H1 (cell line): ENCODE measurements around the gene HACE1. TPM values are rescaled to one million over a fixed set of nuclear protein-coding genes. Genes with fewer than 3 reads are reported as not detected.

Source experiments
- CTCF ChIA-PET: fragments of 300-600 bp; sonication (Branson Sonifier 250); formaldehyde crosslinking; loops from one replicate; lab custom pipeline; 2021; ENCODE audit not compliant: partially characterized antibody; lab: Charles Lee
- POLR2A ChIA-PET: fragments of 300-600 bp; sonication (Branson Sonifier 250); formaldehyde crosslinking; loops from one replicate; lab custom pipeline; 2021; ENCODE audit warnings: inconsistent platforms; ENCODE audit not compliant: partially characterized antibody; lab: Charles Lee
- DNase-seq, 2 experiments: peaks; one replicate each; pipeline versions ENCODE4 v3.0.0 to v3.0.0-alpha.2; 2010 to 2022; ENCODE audit warnings: low spot score in 2 of 2, low read depth in 1 of 2, mixed read lengths in 1 of 2
- FAIRE-seq: peaks from 2 replicates; lab custom pipeline; 2011; peaks lifted over from hg19 to GRCh38; lab: Jason Lieb, UNC
- H2AFZ ChIP-seq: 2 replicates; pipeline ENCODE4 v1.8.1; 2012; ENCODE audit warnings: low read length, inconsistent platforms
- H2AK5ac ChIP-seq: 2 replicates; pipeline ENCODE4 v1.6.1; 2013; ENCODE audit warnings: low read depth, low read length
- H2BK120ac ChIP-seq: replicated peaks from 2 replicates; pipeline ENCODE3; 2013; ENCODE audit warnings: low read depth, low read length, inconsistent platforms
- H2BK12ac ChIP-seq: 2 replicates; pipeline ENCODE4 v1.6.1; 2013; ENCODE audit warnings: low read depth, low read length
- H2BK15ac ChIP-seq: 2 replicates; pipeline ENCODE4 v1.6.1; 2013; ENCODE audit warnings: low read length
- H2BK20ac ChIP-seq: 2 replicates; pipeline ENCODE4 v1.6.1; 2013; ENCODE audit warnings: low read length
- H2BK5ac ChIP-seq: 2 replicates; pipeline ENCODE4 v1.6.1; 2013; ENCODE audit warnings: low read depth, low read length
- H3K14ac ChIP-seq: 2 replicates; pipeline ENCODE4 v1.6.1; 2013; ENCODE audit warnings: inconsistent platforms; ENCODE audit not compliant: insufficient read length
- H3K18ac ChIP-seq: 2 replicates; pipeline ENCODE4 v1.6.1; 2013; ENCODE audit warnings: low read length; ENCODE audit errors: extremely low read depth
- H3K23ac ChIP-seq: 2 replicates; pipeline ENCODE4 v1.6.1; 2013; ENCODE audit warnings: inconsistent platforms; ENCODE audit not compliant: insufficient read length
- H3K23me2 ChIP-seq: 2 replicates; pipeline ENCODE4 v1.6.1; 2013; ENCODE audit warnings: low read depth, low read length
- H3K27ac ChIP-seq: 2 replicates; pipeline ENCODE4 v1.6.1; 2011; ENCODE audit warnings: low read depth, low read length, inconsistent platforms
- H3K27me3 ChIP-seq, 4 experiments: replicated peaks in 1 of 4; 1 replicate in 1 of 4; 2 replicates in 3 of 4; pipeline versions ENCODE4 v1.6.1 to v1.8.1; 2011 to 2013; ENCODE audit warnings: low read length in 3 of 4, mild to moderate bottlenecking in 3 of 4, inconsistent platforms in 2 of 4, mixed read lengths in 2 of 4, moderate library complexity in 1 of 4; ENCODE audit not compliant: control insufficient read depth in 3 of 4, insufficient read depth in 3 of 4; ENCODE audit errors: extremely low read depth in 1 of 4
- H3K36me3 ChIP-seq, 4 experiments: 2 replicates each; pipeline versions ENCODE4 v1.6.1 to v1.8.1; 2011 to 2013; ENCODE audit warnings: mild to moderate bottlenecking in 4 of 4, low read length in 3 of 4, moderate library complexity in 2 of 4, control low read depth in 1 of 4, inconsistent platforms in 1 of 4; ENCODE audit not compliant: insufficient read depth in 4 of 4, control insufficient read depth in 2 of 4
- H3K4ac ChIP-seq: replicated peaks from 2 replicates; pipeline ENCODE3; 2013; ENCODE audit warnings: low read length, low read depth, mixed read lengths, inconsistent platforms; ENCODE audit not compliant: insufficient read length
- H3K4me1 ChIP-seq, 4 experiments: replicated peaks in 1 of 4; 1 replicate in 1 of 4; 2 replicates in 3 of 4; pipeline versions ENCODE4 v1.6.1 to v1.8.1; 2011 to 2013; ENCODE audit warnings: low read length in 3 of 4, inconsistent platforms in 2 of 4, mixed read lengths in 1 of 4; ENCODE audit not compliant: insufficient read depth in 4 of 4, control insufficient read depth in 3 of 4
- H3K4me2 ChIP-seq, 2 experiments: 2 replicates each; pipeline versions ENCODE4 v1.6.1 to v1.8.1; 2011 to 2013; ENCODE audit warnings: low read depth in 2 of 2, low read length in 2 of 2, control low read depth in 1 of 2, inconsistent platforms in 1 of 2, mild to moderate bottlenecking in 1 of 2; ENCODE audit not compliant: insufficient read depth in 1 of 2
- H3K4me3 ChIP-seq, 4 experiments: fragments of 200-600, 300-600 bp in 1 of 4; sonication (generic), shearing (Covaris generic), sonication (Bioruptor Twin) in 1 of 4; 2 replicates each; pipeline versions ENCODE4 v1.5.1 to v1.8.1; 2011 to 2016; ENCODE audit warnings: low read length in 4 of 4, low read depth in 3 of 4, control low read depth in 2 of 4, inconsistent platforms in 2 of 4, mild to moderate bottlenecking in 2 of 4, mixed read lengths in 1 of 4, moderate library complexity in 1 of 4; ENCODE audit not compliant: insufficient read depth in 2 of 4; ENCODE audit errors: extremely low read depth in 1 of 4
- H3K56ac ChIP-seq: replicated peaks from 2 replicates; pipeline ENCODE3; 2013; ENCODE audit warnings: low read depth, mild to moderate bottlenecking, mixed read lengths, low read length, inconsistent platforms; ENCODE audit not compliant: insufficient read length
- H3K79me1 ChIP-seq: 2 replicates; pipeline ENCODE4 v1.6.1; 2013; ENCODE audit warnings: low read depth, low read length, control low read depth
- H3K79me2 ChIP-seq, 2 experiments: 2 replicates each; pipeline versions ENCODE4 v1.6.1 to v1.8.1; 2012 to 2013; ENCODE audit warnings: low read length in 2 of 2, mild to moderate bottlenecking in 2 of 2, inconsistent platforms in 1 of 2; ENCODE audit not compliant: insufficient read depth in 2 of 2, control insufficient read depth in 1 of 2
- H3K9ac ChIP-seq, 4 experiments: replicated peaks in 1 of 4; 1 replicate in 1 of 4; 2 replicates in 3 of 4; pipeline versions ENCODE4 v1.6.1 to v1.8.1; 2011 to 2013; ENCODE audit warnings: low read depth in 3 of 4, low read length in 3 of 4, control low read depth in 2 of 4, mild to moderate bottlenecking in 2 of 4, moderate library complexity in 2 of 4, inconsistent platforms in 1 of 4; ENCODE audit errors: extremely low read depth in 1 of 4
- H3K9me3 ChIP-seq, 2 experiments: 2 replicates each; pipeline versions ENCODE4 v1.6.1 to v1.8.1; 2012 to 2013; ENCODE audit warnings: mild to moderate bottlenecking in 2 of 2, moderate library complexity in 2 of 2, control low read depth in 1 of 2, inconsistent platforms in 1 of 2, low read depth in 1 of 2, low read length in 1 of 2, mixed read lengths in 1 of 2; ENCODE audit not compliant: insufficient read depth in 2 of 2
- H4K20me1 ChIP-seq, 2 experiments: replicated peaks in 1 of 2; 2 replicates each; pipeline versions ENCODE3 to v1.8.1; 2011 to 2013; ENCODE audit warnings: inconsistent platforms in 2 of 2, low read length in 2 of 2, mild to moderate bottlenecking in 1 of 2; ENCODE audit not compliant: insufficient read depth in 2 of 2, control insufficient read depth in 1 of 2
- H4K5ac ChIP-seq: 2 replicates; pipeline ENCODE4 v1.6.1; 2013; ENCODE audit warnings: low read length, low read depth, mixed read lengths, inconsistent platforms; ENCODE audit not compliant: insufficient read length
- H4K8ac ChIP-seq: 2 replicates; pipeline ENCODE4 v1.8.0; 2013; ENCODE audit warnings: mild to moderate bottlenecking, moderate library complexity, low read length, inconsistent platforms; ENCODE audit not compliant: insufficient read depth; ENCODE audit errors: extremely low read depth
- H4K91ac ChIP-seq: replicated peaks from 2 replicates; pipeline ENCODE3; 2013; ENCODE audit warnings: low read length, mixed read lengths, inconsistent platforms; ENCODE audit not compliant: insufficient read length
- BRCA1 ChIP-seq: IDR thresholded peaks from 2 replicates; pipeline ENCODE4 v1.6.1; 2012; ENCODE audit warnings: low read depth, low read length, improper control_type of control experiment
- CEBPB ChIP-seq: IDR thresholded peaks from 2 replicates; pipeline ENCODE4 v1.6.1; 2012; ENCODE audit warnings: low read depth, low read length
- GABPA ChIP-seq: IDR thresholded peaks from 2 replicates; pipeline ENCODE4 v1.6.1; 2011; ENCODE audit warnings: mild to moderate bottlenecking, low read length, moderate library complexity, borderline replicate concordance; ENCODE audit not compliant: insufficient read depth
- HDAC6 ChIP-seq: IDR thresholded peaks from one replicate; pipeline ENCODE4 v1.7.1; 2012; ENCODE audit warnings: low read depth, mild to moderate bottlenecking, inconsistent platforms, low read length, moderate library complexity
- YY1 ChIP-seq: IDR thresholded peaks from 2 replicates; pipeline ENCODE4 v1.6.1; 2011; ENCODE audit warnings: low read depth, mild to moderate bottlenecking, low read length
- WGBS, 2 experiments: shearing (Covaris generic) in 1 of 2; methylation state at CpG; one replicate each; pipeline versions ENCODE4 v1.1.6 to v1.1.7; 2013 to 2015; ENCODE audit warnings: low lambda C conversion rate in 2 of 2, mixed read lengths in 2 of 2, inconsistent platforms in 1 of 2, low coverage in 1 of 2, missing lambda C conversion rate in 1 of 2; ENCODE audit not compliant: insufficient replicate concordance in 2 of 2, insufficient coverage in 1 of 2, insufficient read length in 1 of 2; ENCODE audit errors: extremely low coverage in 1 of 2, missing lambda C conversion rate in 1 of 2; 5-methylcytosine and 5-hydroxymethylcytosine counted together
- polyA plus RNA-seq, 7 experiments: library from polyadenylated mRNA; depleted of rRNA in 3 of 7; stranded (reverse) in 5 of 7; unstranded in 2 of 7; fragments of >200 nt in 5 of 7; fragments of 200-250 nt in 2 of 7; gene quantifications; 1 replicate in 5 of 7; 2 replicates in 1 of 7; 4 replicates in 1 of 7; pipeline versions ENCODE4 v1.2.1 to v1.2.3, GENCODE V29; 2011 to 2013; ENCODE audit warnings: missing spikeins in 2 of 7, mixed read lengths in 2 of 7
- total RNA-seq: library from RNA; stranded (reverse); fragmentation: NEBNext Ultra II Directional; extraction: Animal tissue kit (Norgen Biotek cat#: 25700); gene quantifications from 2 replicates; pipeline ENCODE4 v1.2.1, GENCODE V29; 2021
- TF ChIP-seq, protein P1 (sequence below): IDR thresholded peaks from 2 replicates; pipeline ENCODE4 v1.6.1; 2012; ENCODE audit warnings: low read length, inconsistent platforms

HACE1 gene
- total and polyA plus RNA-seq, 2 of the 8 experiments (the other 6 are each of a cell fraction or from before 2014, with no cell fraction given), result 7.1 to 21.3 TPM

DNA sequence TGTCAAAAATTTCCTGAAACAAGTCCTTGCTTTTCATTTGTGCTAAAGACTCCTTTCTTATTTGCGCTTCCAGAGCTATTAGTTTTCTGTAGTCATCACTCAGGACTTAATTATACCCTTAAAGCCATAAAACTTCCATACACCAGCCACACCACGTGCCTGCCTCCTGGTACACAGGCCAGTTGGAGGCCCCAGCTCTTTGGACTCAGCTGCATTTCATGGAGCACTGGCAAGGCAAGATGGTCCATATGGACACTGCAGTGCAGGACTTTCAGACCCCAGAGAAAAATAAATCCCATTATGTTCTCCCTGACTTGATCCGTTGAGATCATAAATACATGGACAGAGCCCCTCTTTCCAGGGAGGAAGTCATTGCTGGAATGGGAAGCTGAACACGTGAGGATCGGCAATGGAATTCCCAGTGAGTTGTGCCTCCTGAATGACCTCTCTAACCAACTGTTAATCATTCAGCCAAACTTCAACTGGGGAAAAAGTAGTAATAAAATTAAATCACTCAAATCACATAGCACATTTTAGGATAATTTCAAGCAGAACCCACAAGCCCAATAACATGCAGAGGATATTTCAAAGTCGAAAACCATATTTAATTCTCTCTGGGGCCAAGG is 173.1 kb downstream of the HACE1 start:
- Histone ChIP-seq H3K27me3 (no peaks in the 10 kb centered on the region), H3K79me1 (no peaks in the 10 kb centered on the region), H2BK12ac (no peak overlapping the region), H3K27ac (no peak overlapping the region), H3K36me3 (no peaks in the 10 kb centered on the region), H3K4me1 (peaks cover 0 to 5% (median 1%) of the 10 kb centered on the region in 4 experiments; a peak in 4 of 7 replicates), H3K9me3 (no peaks in the 10 kb centered on the region), H3K4me2 (no peak overlapping the region), H4K91ac (no peak overlapping the region), H3K56ac (no peak overlapping the region), H3K4ac (no peak overlapping the region), H2AK5ac (no peak overlapping the region), H4K8ac (no peak overlapping the region), H3K14ac (no peak overlapping the region), H3K9ac (no peak overlapping the region), H3K23ac (no peak overlapping the region), H3K79me2 (no peaks in the 10 kb centered on the region), H4K5ac (no peak overlapping the region), H4K20me1 (no peaks in the 10 kb centered on the region), H3K4me3 (no peak overlapping the region), H2AFZ (no peak overlapping the region), H2BK20ac (no peak overlapping the region), H3K23me2 (no peaks in the 10 kb centered on the region), H2BK5ac (no peak overlapping the region), H3K18ac (no peak overlapping the region), H2BK15ac (no peak overlapping the region), H2BK120ac (no peak overlapping the region)
- no peak for DNase-seq
- WGBS, 2 experiments, result 86% methylated on average over 6 of the region's 6 CpGs; no CpG with 5 or more reads in 1 of the 2 experiments
- no peak for FAIRE-seq
- ChIA-PET POLR2A (no interaction called here), CTCF (interaction anchor here (0.7 to 4.9 kb wide), 6 partner anchors 39 to 618 kb away, joined by 3 to 32 read pairs (median 4); no protein-coding TSS in a partner anchor)
- TF ChIP-seq CEBPB (no peak), GABPA (no peak), HDAC6 (no peak), BRCA1 (no peak), YY1 (no peak)
- TF ChIP-seq, protein P1, sequence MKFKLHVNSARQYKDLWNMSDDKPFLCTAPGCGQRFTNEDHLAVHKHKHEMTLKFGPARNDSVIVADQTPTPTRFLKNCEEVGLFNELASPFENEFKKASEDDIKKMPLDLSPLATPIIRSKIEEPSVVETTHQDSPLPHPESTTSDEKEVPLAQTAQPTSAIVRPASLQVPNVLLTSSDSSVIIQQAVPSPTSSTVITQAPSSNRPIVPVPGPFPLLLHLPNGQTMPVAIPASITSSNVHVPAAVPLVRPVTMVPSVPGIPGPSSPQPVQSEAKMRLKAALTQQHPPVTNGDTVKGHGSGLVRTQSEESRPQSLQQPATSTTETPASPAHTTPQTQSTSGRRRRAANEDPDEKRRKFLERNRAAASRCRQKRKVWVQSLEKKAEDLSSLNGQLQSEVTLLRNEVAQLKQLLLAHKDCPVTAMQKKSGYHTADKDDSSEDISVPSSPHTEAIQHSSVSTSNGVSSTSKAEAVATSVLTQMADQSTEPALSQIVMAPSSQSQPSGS, result no peak
